Panc1 (cell line): Measurements from ENCODE around the gene KCNT1. TPM values are rescaled to one million over a fixed set of nuclear protein-coding genes. Genes with fewer than 3 reads are reported as not detected.
A peak's percentile ranks its signal among the peaks of the same experiment; 100 is the strongest.

Experiments
- ATAC-seq: fragments of 200-7000 bp; cut with Tn5 transposase; 2 replicates; pipeline ENCODE4 v1.9.1; 2020; ENCODE audit warnings: mild to moderate bottlenecking, moderate library complexity
- BruUV-seq: library from RNA; stranded (reverse); fragments of 400-500 nt; replicated peaks from 2 replicates; lab custom pipeline; 2021; lab: Mats Ljungman, UMichigan
- CTCF ChIA-PET: fragments of 300-600 bp; sonication (Branson Sonifier 250); formaldehyde crosslinking; loops from one replicate; lab custom pipeline; 2022; ENCODE audit warnings: antibody characterized with exemption; lab: Charles Lee
- POLR2A ChIA-PET: fragments of 300-600 bp; sonication (Branson Sonifier 250); formaldehyde crosslinking; loops from one replicate; lab custom pipeline; 2022; ENCODE audit warnings: antibody characterized with exemption; lab: Charles Lee
- DNase-seq: peaks from one replicate; pipeline ENCODE4 v3.0.0-alpha.2; 2010; ENCODE audit warnings: low read depth, low spot score
- H3K27ac ChIP-seq: 2 replicates; pipeline ENCODE4 v1.5.1; 2011; ENCODE audit warnings: mild to moderate bottlenecking, low read length, inconsistent platforms
- H3K27me3 ChIP-seq: fragments of 200-500 bp; sonication (Bioruptor generic); 2 replicates; pipeline ENCODE4 v1.6.0; 2014; ENCODE audit warnings: low read length, inconsistent platforms; ENCODE audit not compliant: control insufficient read depth, insufficient read depth
- H3K36me3 ChIP-seq: fragments of 200-500 bp; sonication (Bioruptor generic); 2 replicates; pipeline ENCODE4 v1.5.1; 2014; ENCODE audit warnings: inconsistent platforms, mild to moderate bottlenecking, low read length, moderate library complexity; ENCODE audit not compliant: control insufficient read depth, insufficient read depth
- H3K4me1 ChIP-seq: 2 replicates; pipeline ENCODE4 v1.5.1; 2011; ENCODE audit warnings: inconsistent platforms, mild to moderate bottlenecking, low read length, moderate library complexity; ENCODE audit not compliant: control insufficient read depth, insufficient read depth
- H3K4me3 ChIP-seq, 2 experiments: 2 replicates each; pipeline ENCODE4 v1.5.1; 2011 to 2012; ENCODE audit warnings: low read depth in 2 of 2, low read length in 2 of 2, mild to moderate bottlenecking in 2 of 2, inconsistent platforms in 1 of 2, moderate library complexity in 1 of 2
- H3K9me3 ChIP-seq: fragments of 200-500 bp; sonication (Bioruptor generic); 2 replicates; pipeline ENCODE4 v1.5.1; 2014; ENCODE audit warnings: low read depth, mild to moderate bottlenecking, inconsistent platforms, low read length, moderate library complexity; ENCODE audit not compliant: control insufficient read depth, insufficient read depth
- CTCF ChIP-seq: fragments of 450-650 bp; IDR thresholded peaks from 2 replicates; pipeline ENCODE4 v1.5.1; 2017; ENCODE audit warnings: mild to moderate bottlenecking
- POLR2AphosphoS5 ChIP-seq: IDR thresholded peaks from 2 replicates; pipeline ENCODE4 v1.6.1; 2012; ENCODE audit warnings: mild to moderate bottlenecking, low read depth, low read length, moderate library complexity
- REST ChIP-seq, 2 experiments: IDR thresholded peaks; 2 replicates each; pipeline ENCODE4 v1.6.1; 2011 to 2012; ENCODE audit warnings: low read depth in 2 of 2, control low read depth in 1 of 2, low read length in 1 of 2, mild to moderate bottlenecking in 1 of 2, moderate library complexity in 1 of 2; ENCODE audit not compliant: insufficient read depth in 1 of 2
- SIN3A ChIP-seq: IDR thresholded peaks from 2 replicates; pipeline ENCODE4 v1.6.1; 2012; ENCODE audit warnings: low read depth, mild to moderate bottlenecking, low read length, moderate library complexity, borderline replicate concordance; ENCODE audit not compliant: insufficient read depth
- TCF7L2 ChIP-seq: IDR thresholded peaks from 2 replicates; pipeline ENCODE4 v1.6.1; 2011; ENCODE audit warnings: mild to moderate bottlenecking, low read depth, low read length, inconsistent platforms
- in situ Hi-C: cut with HindIII; loops from 2 replicates; pipeline ENCODE4 v1.10.0; 2016; ENCODE audit warnings: low sequenced_read_pairs, low pct_unique_long_range_greater_than_20kb
- intact Hi-C: fragments of 100-400 bp; cut with micrococcal nuclease; formaldehyde crosslinking; loops from one replicate; pipeline ENCODE4 v1.10.0; 2022; ENCODE audit not compliant: unreplicated experiment
- total RNA-seq: library from RNA; stranded (reverse); gene quantifications from one replicate; pipeline ENCODE4 v1.2.1, GENCODE V29; 2021; ENCODE audit not compliant: unreplicated experiment

KCNT1 gene
- total RNA-seq, 1 experiment from 2014 or later, result not detected

- ATAC-seq (no peak), DNase-seq (no peak)
- no peak overlapping the region for H3K4me3 ChIP-seq
- TF ChIP-seq POLR2AphosphoS5 (no peak), TCF7L2 (no peak), CTCF (no peak), SIN3A (no peak), REST (IDR thresholded peaks at IDR 0.05; ENCODE audit: insufficient read depth in 1 of 2, low read depth in 2 of 2, low read length in 1 of 2) (no peak)
- no peaks in the 10 kb centered on the region for H3K27me3 ChIP-seq
- BruUV-seq, result no TSS peak
- intact Hi-C loops (no loop called here), in situ Hi-C loops (no loop called here)
- H3K9me3 ChIP-seq, result no peaks in the 10 kb centered on the region
- no peaks in the 10 kb centered on the region for H3K36me3 ChIP-seq
- POLR2A ChIA-PET, result no interaction called here
- H3K4me1 ChIP-seq, result no peaks in the 10 kb centered on the region
- no peak overlapping the region for H3K27ac ChIP-seq
- CTCF ChIA-PET, result no interaction called here
Measured at GRCh38 chr9:135736272-135736978, 34.4 kb downstream of the KCNT1 start.

- Histone ChIP-seq H3K9me3 (no peaks in the 10 kb centered on the region), H3K27ac (no peak overlapping the region), H3K4me3 (no peak overlapping the region), H3K4me1 (no peaks in the 10 kb centered on the region), H3K27me3 (no peaks in the 10 kb centered on the region), H3K36me3 (no peaks in the 10 kb centered on the region)
- no peak for DNase-seq
- intact Hi-C loops, result no loop called here
- ATAC-seq, result peak; percentile 24; the same call in 1 of the 2 replicates
- in situ Hi-C loops, result no loop called here
- ChIA-PET POLR2A (no interaction called here), CTCF (no interaction called here)
- no peak for TF ChIP-seq SIN3A
- TF ChIP-seq REST (IDR thresholded peaks at IDR 0.05; ENCODE audit: insufficient read depth in 1 of 2, low read depth in 2 of 2, low read length in 1 of 2), result no peak
- no peak for TF ChIP-seq POLR2AphosphoS5
- no peak for TF ChIP-seq TCF7L2
- no peak for TF ChIP-seq CTCF
- BruUV-seq, result no TSS peak
Measured at GRCh38 chr9:135736979-135737839, 35.2 kb downstream of the KCNT1 start.
